HL-60 (cell line): ENCODE measurements around the gene DENND4B.

ENCODE experiments used
- GABPA ChIP-seq: IDR thresholded peaks from 2 replicates; pipeline ENCODE4 v1.6.1; 2012; ENCODE audit warnings: low read depth
- POLR2AphosphoS5 ChIP-seq: IDR thresholded peaks from 2 replicates; pipeline ENCODE4 v1.6.1; 2012; ENCODE audit warnings: low read depth
- REST ChIP-seq: IDR thresholded peaks from 2 replicates; pipeline ENCODE4 v1.6.1; 2012; ENCODE audit warnings: low read depth; ENCODE audit not compliant: insufficient replicate concordance
- SPI1 ChIP-seq: IDR thresholded peaks from 2 replicates; pipeline ENCODE4 v1.6.1; 2012; ENCODE audit warnings: low read depth, mild to moderate bottlenecking, borderline replicate concordance
- TF ChIP-seq, protein P1 (sequence below): IDR thresholded peaks from one replicate; pipeline ENCODE4 v1.5.1; 2011; ENCODE audit warnings: low read length, control low read depth, inconsistent platforms; ENCODE audit not compliant: insufficient read depth

DNA sequence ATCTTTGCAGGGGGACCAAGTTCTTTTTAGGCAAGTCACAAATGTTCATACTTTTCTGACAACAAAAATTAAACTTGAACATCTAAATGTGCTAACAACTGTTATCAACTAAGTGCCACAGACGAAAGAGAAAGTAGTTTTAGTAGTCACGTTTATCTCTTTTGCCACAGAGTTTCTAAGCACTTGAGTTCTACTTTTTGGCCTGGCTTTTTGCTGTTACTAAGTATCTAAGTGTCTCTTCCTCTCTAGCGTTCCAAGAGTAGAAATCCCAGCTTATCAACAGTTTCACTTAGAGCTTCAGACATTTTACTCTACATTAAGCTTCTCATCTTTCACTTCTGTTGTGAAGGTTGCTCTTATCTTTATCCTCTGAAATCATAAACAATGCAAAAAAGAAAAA is 58.0 kb downstream of the DENND4B start:
- TF ChIP-seq, protein P1, sequence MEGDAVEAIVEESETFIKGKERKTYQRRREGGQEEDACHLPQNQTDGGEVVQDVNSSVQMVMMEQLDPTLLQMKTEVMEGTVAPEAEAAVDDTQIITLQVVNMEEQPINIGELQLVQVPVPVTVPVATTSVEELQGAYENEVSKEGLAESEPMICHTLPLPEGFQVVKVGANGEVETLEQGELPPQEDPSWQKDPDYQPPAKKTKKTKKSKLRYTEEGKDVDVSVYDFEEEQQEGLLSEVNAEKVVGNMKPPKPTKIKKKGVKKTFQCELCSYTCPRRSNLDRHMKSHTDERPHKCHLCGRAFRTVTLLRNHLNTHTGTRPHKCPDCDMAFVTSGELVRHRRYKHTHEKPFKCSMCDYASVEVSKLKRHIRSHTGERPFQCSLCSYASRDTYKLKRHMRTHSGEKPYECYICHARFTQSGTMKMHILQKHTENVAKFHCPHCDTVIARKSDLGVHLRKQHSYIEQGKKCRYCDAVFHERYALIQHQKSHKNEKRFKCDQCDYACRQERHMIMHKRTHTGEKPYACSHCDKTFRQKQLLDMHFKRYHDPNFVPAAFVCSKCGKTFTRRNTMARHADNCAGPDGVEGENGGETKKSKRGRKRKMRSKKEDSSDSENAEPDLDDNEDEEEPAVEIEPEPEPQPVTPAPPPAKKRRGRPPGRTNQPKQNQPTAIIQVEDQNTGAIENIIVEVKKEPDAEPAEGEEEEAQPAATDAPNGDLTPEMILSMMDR: no peak
- TF ChIP-seq GABPA (no peak), POLR2AphosphoS5 (no peak), SPI1 (no peak), REST (no peak)
